Iris pigment epithelial cell (primary cell): Measurements from ENCODE around the gene GPER1.
A peak's percentile ranks its signal among the peaks of the same experiment; 100 is the strongest.
"Not testable (repeated sequence)": the region's sequence is repeated elsewhere in the genome, so short reads cannot be mapped to it uniquely, and the experiment has no call there.

Experiments used
- DNase-seq: peaks from one replicate; pipeline ENCODE4 v3.0.0-alpha.2; 2011; ENCODE audit warnings: low read depth

GPER1 gene

GRCh38 chr7:1087952-1088920 lies at the start of gene GPER1:
Gene GPER1 (plus strand): TSS chr7:1088113. CDS start chr7:1091729, 3,616 bp downstream.
- DNase-seq: no peak

GRCh38 chr7:1040233-1040632 lies 47.7 kb upstream of the GPER1 start:
- not testable (repeated sequence) for DNase-seq

GRCh38 chr7:1040790-1041189 lies 47.1 kb upstream of the GPER1 start:
- peak; percentile 67 for DNase-seq

- no peak for DNase-seq
Observed at GRCh38 chr7:1041551-1042491, 46.1 kb upstream of the GPER1 start.

- no peak for DNase-seq
Observed at GRCh38 chr7:1042492-1042833, 45.5 kb upstream of the GPER1 start.

GRCh38 chr7:1043552-1044188 lies 44.2 kb upstream of the GPER1 start:
- DNase-seq: no peak

- peak; percentile 96 for DNase-seq
Observed at GRCh38 chr7:1044189-1045068, 43.5 kb upstream of the GPER1 start, which contains the start of gene GPR146. Gene GPR146 (plus strand): TSS chr7:1044546. CDS start chr7:1057516, 12,970 bp downstream.

- no peak for DNase-seq
Observed at GRCh38 chr7:1045069-1046063, 42.5 kb upstream of the GPER1 start.

- DNase-seq: no peak
Observed at GRCh38 chr7:1046722-1047679, 40.9 kb upstream of the GPER1 start.

GRCh38 chr7:1049006-1049741 lies 38.7 kb upstream of the GPER1 start:
- no peak for DNase-seq

GRCh38 chr7:1049801-1050200 lies 38.1 kb upstream of the GPER1 start:
- DNase-seq: no peak

- no peak for DNase-seq
Observed at GRCh38 chr7:1050254-1050906, 37.5 kb upstream of the GPER1 start.

- DNase-seq: no peak
Observed at GRCh38 chr7:1050956-1051690, 36.8 kb upstream of the GPER1 start.

- DNase-seq: no peak
Observed at GRCh38 chr7:1052031-1052818, 35.7 kb upstream of the GPER1 start.

- DNase-seq: no peak
Observed at GRCh38 chr7:1053002-1053411, 34.9 kb upstream of the GPER1 start.
